GM12892 (cell line): Measurements from ENCODE around the gene ARHGEF6.

Source experiments
- POLR2A ChIP-seq: IDR thresholded peaks from 2 replicates; pipeline ENCODE4 v1.6.1; 2011; ENCODE audit warnings: low read depth, low read length, control low read depth
- POLR2AphosphoS5 ChIP-seq: IDR thresholded peaks from 2 replicates; pipeline ENCODE4 v1.6.1; 2011; ENCODE audit warnings: low read depth, low read length, control low read depth

GRCh38 chrX:136659174-136659573, 121.6 kb downstream of the ARHGEF6 start:
- TF ChIP-seq POLR2A, result no peak
- no peak for TF ChIP-seq POLR2AphosphoS5
